GM23248 (cell line): Measurements from ENCODE around the gene CD19.

ENCODE experiments used
- EZH2 ChIP-seq: fragments of 200-600 bp; sonication (generic); IDR thresholded peaks from 2 replicates; pipeline ENCODE4 v1.6.1; 2018; ENCODE audit warnings: antibody characterized with exemption, mild to moderate bottlenecking; ENCODE audit not compliant: insufficient read depth, poor library complexity, severe bottlenecking
- EZH2phosphoT487 ChIP-seq: fragments of 200-600 bp; sonication (generic); IDR thresholded peaks from 2 replicates; pipeline ENCODE4 v1.6.1; 2018; ENCODE audit warnings: antibody characterized with exemption, moderate library complexity, mild to moderate bottlenecking, low read depth; ENCODE audit not compliant: insufficient read depth

DNA sequence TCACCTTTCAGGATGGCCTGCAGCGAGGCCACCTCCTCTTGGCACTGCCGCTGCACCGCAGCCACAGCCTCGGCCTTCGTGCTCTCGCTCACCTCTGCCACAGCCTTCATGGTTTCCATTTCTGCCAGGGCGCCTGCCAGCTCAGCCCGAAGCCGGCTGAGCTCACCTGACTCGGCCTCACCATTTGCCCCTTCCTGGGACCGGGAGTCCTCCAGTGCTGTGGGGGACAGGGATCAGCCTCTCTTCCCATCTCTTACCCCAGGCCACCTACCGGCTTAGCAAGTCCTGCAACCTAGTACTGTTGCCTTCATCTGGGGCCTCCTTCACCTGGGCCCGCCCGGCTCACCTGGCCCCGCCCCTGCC is 7.4 kb upstream of the CD19 start:
- TF ChIP-seq EZH2 (no peak), EZH2phosphoT487 (no peak)
